IPS-18c (cell line): ENCODE measurements around the gene TMEM98.
"Not testable (repeated sequence)": the region's sequence is repeated elsewhere in the genome, so short reads cannot be mapped to it uniquely, and the experiment has no call there.

Experiments
- H3K4me3 ChIP-seq: 2 replicates; pipeline ENCODE4 v1.7.0; 2013; ENCODE audit warnings: low read depth, mild to moderate bottlenecking, low read length, moderate library complexity; ENCODE audit not compliant: insufficient read depth
- H3K9me3 ChIP-seq: one replicate; pipeline ENCODE4 v1.6.1; 2013; ENCODE audit warnings: mild to moderate bottlenecking, low read length, moderate library complexity; ENCODE audit not compliant: control insufficient read depth, insufficient read depth

The TMEM98 gene, protein sequence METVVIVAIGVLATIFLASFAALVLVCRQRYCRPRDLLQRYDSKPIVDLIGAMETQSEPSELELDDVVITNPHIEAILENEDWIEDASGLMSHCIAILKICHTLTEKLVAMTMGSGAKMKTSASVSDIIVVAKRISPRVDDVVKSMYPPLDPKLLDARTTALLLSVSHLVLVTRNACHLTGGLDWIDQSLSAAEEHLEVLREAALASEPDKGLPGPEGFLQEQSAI

DNA sequence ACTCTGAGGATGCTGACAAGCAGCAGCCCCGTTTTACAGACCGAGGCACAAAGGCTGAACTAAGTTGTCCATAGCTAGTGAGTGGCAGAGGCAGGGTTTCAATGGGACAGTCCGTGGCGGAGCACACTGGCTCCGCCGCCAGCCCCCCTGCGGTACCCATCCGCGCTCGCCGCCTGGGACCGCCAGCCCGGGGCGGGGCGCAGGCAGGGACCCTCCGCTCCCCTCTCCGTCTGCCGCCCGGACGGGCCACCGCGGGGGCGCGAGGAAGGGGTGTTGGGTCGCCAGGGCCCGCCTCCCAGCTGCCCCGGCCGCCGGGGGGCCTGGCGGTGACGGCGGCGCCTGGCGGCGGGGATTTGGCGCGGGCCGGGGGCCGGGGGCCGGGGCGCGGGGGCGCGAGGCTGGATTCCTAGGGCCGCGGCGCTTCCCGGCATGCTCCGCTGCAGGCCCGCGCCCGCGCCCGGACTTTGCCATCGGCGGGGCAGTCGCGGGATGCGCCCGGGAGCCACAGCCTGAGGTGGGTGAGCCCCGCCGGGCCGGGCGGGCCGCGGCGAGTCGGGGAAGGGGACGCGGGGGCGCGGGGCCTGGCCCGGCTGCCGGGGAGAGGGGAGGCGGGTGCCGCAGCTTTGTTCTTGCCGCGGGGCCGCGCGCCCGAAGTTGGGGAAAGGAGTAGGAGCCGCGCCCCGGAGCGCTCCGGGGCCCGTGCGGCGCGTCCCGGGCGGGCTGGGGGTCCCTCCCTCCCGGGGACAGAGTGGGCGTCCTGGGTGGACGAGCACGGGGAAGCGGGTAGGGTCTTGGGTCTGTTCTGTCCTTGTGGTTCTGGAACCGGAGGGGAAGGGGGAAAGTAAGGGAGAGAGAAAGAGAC is at the start of gene TMEM98:
Gene TMEM98, plus strand, starts transcription at position 430 of the 862 bp plus-strand sequence. CDS start 3,376 bp downstream, outside the sequence.
- Histone ChIP-seq H3K4me3 (peak within 1 kb of the TSS; percentile 75), H3K9me3 (no peaks in the 10 kb centered on the region)

DNA sequence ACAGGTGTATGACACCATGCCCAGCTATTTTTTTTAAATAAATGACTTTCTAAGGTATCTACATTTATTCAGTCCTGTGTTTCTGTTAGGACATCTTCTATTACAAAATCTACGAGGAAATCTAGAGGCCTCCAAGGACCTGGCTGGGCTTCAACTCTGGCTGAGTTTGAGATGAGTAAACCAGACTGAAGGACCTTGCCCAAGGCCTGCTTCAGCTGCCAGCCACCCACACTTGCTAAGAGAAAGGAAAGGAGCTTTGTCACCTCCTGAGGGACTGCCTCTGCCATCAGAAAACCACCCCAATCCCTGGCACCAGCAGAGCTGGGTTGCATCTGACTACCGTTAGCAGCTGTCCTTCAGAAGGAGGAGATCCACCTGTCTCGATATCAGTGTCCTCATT is 49.7 kb upstream of the TMEM98 start:
- H3K9me3 ChIP-seq: no peaks in the 10 kb centered on the region
- H3K4me3 ChIP-seq: no peak overlapping the region

DNA sequence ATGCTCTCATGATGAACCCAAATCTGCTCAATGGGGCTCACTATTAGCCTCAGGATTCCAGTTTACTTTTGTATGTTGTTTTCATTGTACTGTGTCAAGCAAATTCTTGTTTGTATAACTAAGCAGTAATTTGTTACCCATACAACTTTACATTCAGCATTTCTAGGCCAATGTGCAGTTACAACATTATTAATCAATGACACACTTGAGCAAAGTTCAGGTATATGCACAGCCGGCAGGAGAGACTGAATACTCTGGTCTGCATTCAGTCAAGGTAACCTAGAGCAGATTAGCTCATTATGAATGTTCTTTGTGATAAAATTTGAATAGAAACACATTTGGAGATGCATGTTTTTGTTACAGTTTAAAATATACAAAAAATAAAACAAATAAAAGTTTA is 48.8 kb upstream of the TMEM98 start:
- H3K9me3 ChIP-seq: no peaks in the 10 kb centered on the region
- no peak overlapping the region for H3K4me3 ChIP-seq

DNA sequence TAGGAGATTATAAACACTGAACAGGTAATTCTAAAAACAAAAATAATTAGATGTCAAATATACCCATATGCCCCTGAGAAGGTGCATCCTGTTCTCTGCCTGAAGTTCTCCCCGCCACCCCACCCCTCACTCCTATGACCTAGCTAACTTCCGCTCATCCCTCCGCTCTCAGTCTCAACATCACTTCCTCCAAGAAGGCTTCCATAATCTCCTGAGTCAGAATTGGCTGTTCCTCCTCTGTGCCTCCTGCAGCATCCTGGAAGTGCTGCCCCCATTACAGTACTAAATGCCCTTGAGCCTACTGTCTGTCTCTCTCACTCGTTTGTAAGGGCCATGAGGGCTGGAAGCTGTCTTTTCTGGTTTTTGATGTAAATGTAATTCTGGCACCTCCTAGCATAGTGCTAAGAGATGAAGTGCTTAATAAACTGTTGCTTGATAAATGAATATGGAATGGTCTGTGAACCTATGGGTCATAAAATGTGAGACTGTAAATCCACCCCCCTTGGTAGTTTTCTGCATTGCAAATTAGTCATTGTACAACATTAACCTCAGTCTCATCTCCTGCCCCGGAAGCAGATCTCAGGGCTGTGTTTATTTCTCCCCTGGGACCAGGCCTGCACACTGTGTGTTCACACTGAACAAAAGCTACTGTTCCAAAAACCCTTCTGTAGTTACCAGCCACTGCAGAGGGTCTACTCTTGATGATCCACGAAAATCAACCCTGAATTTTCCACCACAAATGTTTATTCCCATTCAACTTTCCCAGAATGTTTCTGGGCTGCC is 47.1 kb upstream of the TMEM98 start:
- Histone ChIP-seq H3K9me3 (no peaks in the 10 kb centered on the region), H3K4me3 (no peak overlapping the region)

DNA sequence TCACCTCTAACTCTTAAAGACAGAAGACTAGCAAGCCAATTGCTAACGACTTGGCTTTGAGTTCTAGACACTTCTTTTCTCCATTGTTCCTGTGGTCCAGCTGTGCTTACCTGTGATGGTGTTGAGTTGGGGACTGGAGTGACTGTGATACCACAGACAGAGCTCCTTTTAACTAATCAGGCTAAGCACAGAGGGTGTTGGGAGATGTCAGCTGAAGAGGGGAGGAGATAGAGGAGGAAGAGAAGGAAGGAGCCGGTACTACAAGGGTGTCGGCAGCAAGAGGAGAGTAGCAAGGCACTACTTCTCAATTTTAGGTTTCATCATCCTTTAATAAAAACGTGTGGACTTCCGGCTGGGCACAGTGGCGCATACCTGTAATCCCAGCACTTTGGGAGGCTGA is 45.9 kb upstream of the TMEM98 start:
- H3K9me3 ChIP-seq: no peaks in the 10 kb centered on the region
- H3K4me3 ChIP-seq: no peak overlapping the region

DNA sequence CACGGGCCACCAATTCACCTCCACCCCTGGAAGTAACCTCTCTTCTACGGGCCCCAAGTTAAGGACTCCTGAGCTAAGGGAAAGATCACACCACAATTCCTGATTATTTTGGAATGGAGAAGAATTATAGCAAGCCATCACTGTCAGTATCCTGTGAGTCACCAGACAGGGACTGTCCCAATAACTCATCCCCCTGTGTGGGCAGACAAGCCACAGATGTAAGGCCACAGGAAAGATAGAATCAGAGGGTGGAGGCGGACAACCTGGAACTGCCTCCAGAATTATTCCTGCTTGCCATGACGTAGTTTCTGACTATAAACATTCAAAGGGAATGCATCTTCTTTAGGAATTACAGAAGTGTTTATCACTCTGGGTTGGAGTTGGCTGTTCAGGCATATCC is 45.2 kb upstream of the TMEM98 start:
- H3K9me3 ChIP-seq: no peaks in the 10 kb centered on the region
- no peak overlapping the region for H3K4me3 ChIP-seq

DNA sequence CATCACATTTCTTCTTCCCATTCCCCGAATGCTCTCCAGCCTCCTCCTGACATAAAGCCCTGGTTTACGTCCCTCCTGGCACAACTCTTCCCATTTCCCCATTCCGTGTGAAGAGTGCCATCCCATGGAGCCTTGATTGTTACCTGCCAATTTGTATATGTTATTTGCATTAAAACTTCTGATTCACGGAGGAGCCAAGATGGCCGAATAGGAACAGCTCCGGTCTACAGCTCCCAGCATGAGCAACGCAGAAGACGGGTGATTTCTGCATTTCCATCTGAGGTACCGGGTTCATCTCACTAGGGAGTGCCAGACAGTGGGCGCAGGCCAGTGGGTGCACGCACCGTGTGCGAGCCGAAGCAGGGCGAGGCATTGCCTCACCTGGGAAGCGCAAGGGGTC is 41.0 kb upstream of the TMEM98 start:
- H3K4me3 ChIP-seq, H3K9me3 ChIP-seq: not testable (repeated sequence)

DNA sequence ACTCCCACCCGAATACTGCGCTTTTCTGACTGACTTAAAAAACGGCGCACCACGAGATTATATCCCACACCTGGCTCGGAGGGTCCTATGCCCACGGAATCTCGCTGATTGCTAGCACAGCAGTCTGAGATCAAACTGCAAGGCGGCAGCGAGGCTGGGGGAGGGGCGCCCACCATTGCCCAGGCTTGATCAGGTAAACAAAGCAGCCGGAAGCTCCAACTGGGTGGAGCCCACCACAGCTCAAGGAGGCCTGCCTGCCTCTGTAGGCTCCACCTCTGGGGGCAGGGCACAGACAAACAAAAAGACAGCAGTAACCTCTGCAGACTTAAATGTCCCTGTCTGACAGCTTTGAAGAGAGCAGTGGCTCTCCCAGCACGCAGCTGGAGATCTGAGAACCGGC is 40.5 kb upstream of the TMEM98 start:
- H3K4me3 ChIP-seq, H3K9me3 ChIP-seq: not testable (repeated sequence)

DNA sequence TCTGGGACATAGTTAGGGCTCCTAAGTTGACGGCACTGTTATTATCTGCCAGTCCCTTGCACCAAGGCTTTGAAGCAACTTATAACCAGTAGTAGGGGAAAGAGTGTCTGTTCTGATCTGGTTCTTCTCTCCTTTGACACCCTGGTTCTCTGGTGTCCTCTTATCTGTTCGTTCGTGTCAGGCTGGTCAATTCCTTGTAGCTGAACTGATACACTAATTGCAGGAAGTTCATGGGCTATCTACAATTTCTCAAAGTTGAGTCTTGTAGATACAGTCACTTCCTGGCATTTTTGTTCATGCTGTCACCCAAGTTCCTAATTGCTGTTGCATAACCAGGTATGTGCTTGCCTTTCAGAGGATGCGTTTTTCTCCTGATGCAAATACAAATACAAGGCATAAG is 33.7 kb upstream of the TMEM98 start:
- H3K9me3 ChIP-seq: no peaks in the 10 kb centered on the region

DNA sequence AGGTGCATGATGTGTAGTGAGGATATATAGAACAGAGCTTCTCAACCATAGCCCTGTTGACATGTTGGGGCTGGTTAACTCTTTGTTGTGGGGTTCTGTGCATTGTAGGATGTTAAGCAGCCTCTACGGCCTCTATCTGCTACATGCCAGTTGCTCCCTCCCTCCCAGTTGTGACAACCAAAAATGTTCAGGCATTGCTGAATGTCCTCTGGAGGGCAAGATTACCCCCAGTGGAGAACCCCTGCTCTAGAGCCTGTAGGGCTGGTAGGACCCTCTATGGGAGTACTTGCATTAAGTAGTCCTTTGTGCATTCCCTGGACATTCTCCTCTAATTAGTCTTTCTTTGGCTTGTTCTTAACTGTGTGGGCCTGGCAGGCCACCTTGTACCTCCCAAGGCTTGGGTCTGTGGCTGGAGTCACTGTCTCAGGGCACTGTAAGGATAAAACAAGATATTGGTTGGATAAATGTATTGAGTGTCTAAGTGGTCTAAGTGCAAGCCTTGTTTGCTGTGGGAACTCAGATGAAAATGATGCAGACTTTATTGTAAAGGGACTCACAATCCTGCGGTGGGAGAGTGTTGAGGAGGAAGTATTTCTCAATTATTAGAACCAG is 31.2 kb upstream of the TMEM98 start:
- Histone ChIP-seq H3K4me3 (no peak overlapping the region), H3K9me3 (no peaks in the 10 kb centered on the region)

More for the DNA sequence above, 33.7 kb upstream of the TMEM98 start:
- H3K4me3 ChIP-seq: no peak overlapping the region

DNA sequence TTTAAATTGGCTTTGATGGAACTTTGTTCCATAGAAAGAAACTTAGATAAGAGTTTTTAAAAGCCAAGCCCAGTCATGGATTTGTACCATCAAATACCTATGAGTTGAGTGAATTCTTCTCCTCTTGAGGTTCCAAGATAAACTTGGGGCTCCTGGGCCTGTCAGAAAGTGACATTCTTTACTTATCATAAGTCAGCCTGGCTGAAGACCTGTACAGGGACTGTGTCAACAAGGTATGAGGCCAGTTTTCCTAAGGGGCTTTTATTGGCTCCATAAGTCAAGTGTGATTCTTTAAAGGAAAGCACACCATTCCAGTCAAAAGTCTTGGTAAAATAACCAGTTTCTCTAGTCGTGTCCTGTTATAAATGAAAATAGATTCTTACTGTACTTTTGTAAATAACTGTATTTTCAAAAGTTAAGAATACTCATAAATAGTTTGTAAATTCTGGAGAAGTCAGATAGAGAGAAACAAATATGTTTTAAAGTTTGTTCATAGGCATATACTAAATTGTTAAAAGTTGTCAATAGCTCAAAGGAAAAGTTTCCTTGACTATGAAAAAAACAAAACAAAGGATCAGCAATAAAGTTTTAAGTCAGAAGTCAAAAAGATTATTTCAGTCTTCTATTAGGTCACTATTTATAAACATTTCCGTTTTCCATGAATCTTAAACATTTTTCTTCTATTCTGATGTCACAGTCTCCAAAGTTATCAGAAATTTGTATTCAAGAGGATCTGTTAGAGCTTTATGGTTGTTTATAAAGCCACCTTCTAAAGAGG is 28.5 kb upstream of the TMEM98 start:
- no peaks in the 10 kb centered on the region for H3K9me3 ChIP-seq
- no peak overlapping the region for H3K4me3 ChIP-seq

DNA sequence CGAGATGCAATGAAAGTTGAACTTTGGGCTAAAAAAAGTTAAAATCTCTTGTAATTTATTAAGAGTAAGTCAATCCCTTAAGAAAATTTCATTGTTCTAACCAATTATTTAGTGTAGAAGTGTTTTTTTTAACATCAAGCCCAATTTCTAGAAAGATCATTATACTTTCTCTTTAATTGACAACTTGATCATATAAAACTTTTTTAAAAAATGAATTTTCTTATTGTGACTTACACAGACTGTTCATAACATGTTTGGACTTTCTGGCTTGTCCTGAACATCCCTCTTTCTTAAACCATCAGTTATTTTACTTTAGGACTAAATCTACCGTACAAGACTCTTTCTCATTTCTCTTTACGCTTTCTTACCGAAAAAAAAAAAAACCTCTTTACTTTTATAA is 26.2 kb upstream of the TMEM98 start:
- Histone ChIP-seq H3K4me3 (no peak overlapping the region), H3K9me3 (no peaks in the 10 kb centered on the region)

DNA sequence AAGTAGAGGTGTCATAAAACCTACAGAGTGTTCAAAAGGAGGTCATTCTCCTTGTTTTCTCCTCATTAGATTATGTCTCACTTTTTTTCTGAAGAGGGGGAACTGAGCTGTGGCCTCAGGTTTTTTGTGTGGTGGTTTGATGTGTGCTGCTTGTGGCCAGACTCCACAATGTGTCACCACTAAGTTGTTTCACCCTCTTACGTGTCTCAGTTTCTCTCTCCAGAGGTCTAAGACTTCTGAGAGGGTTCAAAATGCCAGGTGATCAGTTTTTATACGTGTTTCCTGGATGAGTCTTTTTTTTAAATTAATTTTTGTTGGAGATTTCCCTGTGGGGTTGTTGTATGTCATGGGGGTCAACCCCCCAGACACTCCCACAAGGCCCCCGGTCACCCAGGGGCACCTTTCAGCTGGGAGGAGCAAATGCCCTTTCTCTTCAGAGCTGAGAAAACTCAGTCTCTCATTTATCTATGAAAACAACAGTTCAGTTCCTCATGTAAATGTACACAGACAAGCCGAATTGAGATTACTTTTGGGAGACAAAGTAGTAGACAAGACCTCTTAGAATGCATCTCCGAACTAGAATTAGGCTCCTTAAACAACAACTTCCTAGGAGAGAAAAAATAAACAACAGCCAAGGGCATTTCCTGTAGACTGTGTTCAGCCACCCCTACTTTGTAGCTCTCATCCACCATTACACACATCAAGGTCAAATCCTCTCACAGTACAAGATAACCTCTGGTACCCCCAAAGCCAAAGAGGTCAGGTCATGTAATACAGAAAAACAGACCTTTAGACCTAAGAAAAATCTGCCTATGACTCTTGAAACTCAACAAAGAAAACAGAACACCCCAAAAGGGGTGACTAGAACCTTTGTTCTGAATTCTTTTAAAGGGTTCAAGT is 23.9 kb upstream of the TMEM98 start:
- no peaks in the 10 kb centered on the region for H3K9me3 ChIP-seq
- H3K4me3 ChIP-seq: no peak overlapping the region

DNA sequence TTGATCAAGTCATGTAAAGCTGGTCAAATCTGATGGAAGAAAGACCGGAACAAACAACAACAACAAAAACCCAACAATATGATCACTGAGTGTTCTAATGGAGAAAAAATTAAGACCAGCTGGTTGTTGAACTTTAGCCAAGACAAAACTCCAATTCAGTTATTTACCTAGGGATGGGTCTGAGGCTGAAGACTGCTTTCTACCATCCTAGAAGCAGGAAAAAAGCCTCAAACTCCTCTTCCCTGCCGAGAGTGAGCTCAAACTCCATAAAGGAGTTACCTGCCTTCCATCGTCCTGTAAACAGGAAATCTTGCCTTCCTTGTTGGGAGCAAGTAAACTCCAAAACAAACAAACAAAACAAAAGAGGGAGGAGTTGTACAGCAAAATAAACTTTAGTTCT is 23.1 kb upstream of the TMEM98 start:
- H3K9me3 ChIP-seq: no peaks in the 10 kb centered on the region
- H3K4me3 ChIP-seq: no peak overlapping the region

DNA sequence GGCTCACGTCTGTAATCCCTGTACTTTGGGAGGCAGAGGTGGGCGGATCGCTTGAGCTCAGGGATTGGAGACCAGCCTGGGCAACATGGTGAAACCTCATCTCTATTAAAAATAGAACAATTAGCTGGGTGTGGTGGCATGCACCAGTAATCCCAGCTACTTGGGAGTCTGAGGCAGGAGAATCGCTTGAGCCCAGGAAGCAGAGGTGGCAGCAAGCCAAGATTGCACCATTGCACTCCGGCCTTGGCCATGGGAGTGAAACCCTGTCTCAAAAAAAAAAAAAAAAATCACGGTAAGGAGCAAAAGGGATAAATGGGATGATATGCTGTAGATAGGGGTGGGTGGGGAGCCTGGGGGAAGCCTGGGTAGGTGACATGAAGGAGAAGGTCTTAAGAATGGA is 20.4 kb upstream of the TMEM98 start:
- no peaks in the 10 kb centered on the region for H3K9me3 ChIP-seq

DNA sequence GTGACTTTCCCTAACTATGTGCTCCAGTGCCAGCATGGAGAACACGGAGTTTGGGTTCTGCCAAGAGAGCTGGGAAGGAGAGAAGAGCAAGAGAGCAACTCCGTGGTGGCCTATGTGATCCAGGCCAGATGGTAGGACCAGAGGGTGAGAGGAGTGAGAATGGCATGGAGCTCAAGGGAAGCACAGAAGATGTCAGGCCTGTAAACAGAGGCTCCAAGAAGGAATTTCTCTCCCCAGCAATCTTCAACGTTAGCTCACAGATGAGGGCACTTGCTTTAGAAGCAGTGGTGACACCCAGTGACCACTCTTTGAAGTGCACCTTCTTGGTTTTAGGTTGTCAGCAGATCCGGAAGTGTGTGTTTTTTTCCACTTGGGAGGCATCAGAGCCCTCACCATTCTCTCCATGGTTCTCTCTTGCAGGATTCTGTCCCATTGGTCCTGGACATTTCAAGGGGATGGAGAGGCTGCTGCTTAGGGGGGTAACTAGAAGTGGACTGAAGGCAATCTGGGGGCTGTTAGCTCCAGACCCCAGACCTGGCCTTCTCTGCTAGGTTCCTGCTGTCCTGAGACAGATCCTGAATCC is 18.1 kb upstream of the TMEM98 start:
- Histone ChIP-seq H3K4me3 (no peak overlapping the region), H3K9me3 (no peaks in the 10 kb centered on the region)

More for the DNA sequence above, 20.4 kb upstream of the TMEM98 start:
- no peak overlapping the region for H3K4me3 ChIP-seq
